SIG-M5 (cell line): ENCODE measurements around the gene SLC26A5.
"Not testable (repeated sequence)": the region's sequence is repeated elsewhere in the genome, so short reads cannot be mapped to it uniquely, and the experiment has no call there.

Source experiments
- DNase-seq: peaks from one replicate; lab custom pipeline; 2025; lab: John Stamatoyannopoulos, UW

SLC26A5 gene

GRCh38 chr7:103446049-103446520 lies at the start of gene SLC26A5:
Gene SLC26A5 (minus strand): TSS chr7:103446207. CDS start chr7:103421514, 24,693 bp downstream.
- no peak for DNase-seq

GRCh38 chr7:103487419-103487818 lies 41.4 kb upstream of the SLC26A5 start:
- DNase-seq, result no peak

- DNase-seq, result not testable (repeated sequence)
Measured at GRCh38 chr7:103486873-103487272, 40.9 kb upstream of the SLC26A5 start.

GRCh38 chr7:103480771-103481170 lies 34.8 kb upstream of the SLC26A5 start:
- no peak for DNase-seq

GRCh38 chr7:103474956-103475355 lies 28.9 kb upstream of the SLC26A5 start:
- DNase-seq, result no peak

- DNase-seq, result no peak
Measured at GRCh38 chr7:103469095-103469948, 23.3 kb upstream of the SLC26A5 start.

GRCh38 chr7:103466814-103467213 lies 20.8 kb upstream of the SLC26A5 start:
- DNase-seq, result no peak

GRCh38 chr7:103462358-103462757 lies 16.4 kb upstream of the SLC26A5 start:
- DNase-seq, result no peak

- DNase-seq, result no peak
Measured at GRCh38 chr7:103447073-103447960, 1.3 kb upstream of the SLC26A5 start.

GRCh38 chr7:103445228-103446048 lies 569 bp downstream of the SLC26A5 start:
- DNase-seq, result no peak

- no peak for DNase-seq
Measured at GRCh38 chr7:103439661-103440060, 6.3 kb downstream of the SLC26A5 start.

- no peak for DNase-seq
Measured at GRCh38 chr7:103437623-103438022, 8.4 kb downstream of the SLC26A5 start.

- no peak for DNase-seq
Measured at GRCh38 chr7:103432712-103433111, 13.3 kb downstream of the SLC26A5 start.

- no peak for DNase-seq
Measured at GRCh38 chr7:103425177-103425576, 20.8 kb downstream of the SLC26A5 start.

- DNase-seq, result no peak
Measured at GRCh38 chr7:103423467-103424179, 22.4 kb downstream of the SLC26A5 start.

- DNase-seq, result no peak
Measured at GRCh38 chr7:103420857-103421384, 25.1 kb downstream of the SLC26A5 start.

- no peak for DNase-seq
Measured at GRCh38 chr7:103418241-103418640, 27.8 kb downstream of the SLC26A5 start.

GRCh38 chr7:103413407-103413806 lies 32.6 kb downstream of the SLC26A5 start:
- no peak for DNase-seq

- DNase-seq, result no peak
Measured at GRCh38 chr7:103412151-103412550, 33.9 kb downstream of the SLC26A5 start.

GRCh38 chr7:103405789-103406613 lies 40.0 kb downstream of the SLC26A5 start:
- not testable (repeated sequence) for DNase-seq
